Measurements from ENCODE around the gene SOCS7.

Gene SOCS7

DNA sequence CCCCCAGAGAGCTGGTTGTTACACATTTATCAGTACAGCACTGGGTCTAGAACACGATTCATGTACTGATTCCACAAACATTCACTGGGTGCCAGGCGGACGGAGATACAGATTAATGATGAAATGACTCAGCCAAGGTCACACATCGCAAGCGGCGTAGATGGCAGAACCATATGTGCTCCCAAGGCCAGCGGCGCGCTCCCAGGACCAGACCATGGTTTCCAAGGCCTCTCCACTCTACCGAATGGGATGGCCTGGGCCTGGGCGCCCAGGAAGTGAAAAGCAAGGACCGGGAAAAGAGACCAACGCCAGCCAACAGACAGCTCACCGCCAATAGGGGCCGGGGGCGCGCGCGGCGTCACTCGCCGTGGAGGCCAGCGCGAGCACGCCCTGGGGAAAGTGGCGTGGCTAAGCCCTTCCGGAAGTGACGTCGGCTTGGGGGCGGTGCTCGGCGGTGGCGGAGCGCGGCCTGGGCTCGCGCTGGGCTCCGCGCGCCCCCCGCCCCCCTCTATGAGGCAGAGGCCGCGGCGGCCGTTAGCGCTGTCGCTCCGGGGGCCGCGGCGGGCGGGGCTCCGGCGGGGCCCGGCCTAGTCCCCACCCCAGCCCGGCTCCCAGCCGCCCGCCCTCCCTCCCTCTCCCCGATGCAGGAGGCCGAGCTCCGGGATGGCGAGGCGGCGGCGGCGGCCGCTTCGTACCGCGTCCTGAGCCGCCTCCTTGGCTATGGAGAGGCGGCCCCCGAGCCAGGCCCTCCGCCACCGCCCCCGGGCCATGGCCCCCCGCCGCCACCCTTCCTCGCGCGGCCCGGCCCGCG lies at the start of gene SOCS7:
TSS of gene SOCS7 (plus strand) at position 433 of the 811 bp plus-strand sequence. CDS start at position 642, 209 bp downstream.
- peak; percentile 70 for DNase-seq

- no peak for DNase-seq
Measured at GRCh38 chr17:38315497-38315896, 36.1 kb upstream of the SOCS7 start.

DNA sequence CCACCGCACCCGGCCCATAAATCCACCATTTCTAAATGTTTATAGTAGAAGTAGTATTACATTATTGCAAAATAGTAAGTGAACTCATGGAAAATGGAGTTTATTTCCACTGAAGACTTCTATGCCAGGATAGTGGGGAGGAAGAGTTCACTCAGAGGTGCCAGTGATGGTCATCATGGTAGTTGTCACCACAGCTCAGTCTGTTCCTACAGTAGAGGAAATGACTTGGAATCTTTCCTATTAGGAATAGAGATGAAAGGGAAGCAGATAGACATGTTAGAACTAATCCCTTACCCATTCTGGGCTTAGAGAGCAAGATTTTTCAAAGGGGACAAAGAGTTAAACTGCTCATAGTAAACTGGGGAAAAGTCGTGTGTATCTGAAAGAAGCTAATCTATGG lies 34.6 kb upstream of the SOCS7 start:
- DNase-seq: no peak

- no peak for DNase-seq
Measured at GRCh38 chr17:38320482-38320881, 31.2 kb upstream of the SOCS7 start.

DNA sequence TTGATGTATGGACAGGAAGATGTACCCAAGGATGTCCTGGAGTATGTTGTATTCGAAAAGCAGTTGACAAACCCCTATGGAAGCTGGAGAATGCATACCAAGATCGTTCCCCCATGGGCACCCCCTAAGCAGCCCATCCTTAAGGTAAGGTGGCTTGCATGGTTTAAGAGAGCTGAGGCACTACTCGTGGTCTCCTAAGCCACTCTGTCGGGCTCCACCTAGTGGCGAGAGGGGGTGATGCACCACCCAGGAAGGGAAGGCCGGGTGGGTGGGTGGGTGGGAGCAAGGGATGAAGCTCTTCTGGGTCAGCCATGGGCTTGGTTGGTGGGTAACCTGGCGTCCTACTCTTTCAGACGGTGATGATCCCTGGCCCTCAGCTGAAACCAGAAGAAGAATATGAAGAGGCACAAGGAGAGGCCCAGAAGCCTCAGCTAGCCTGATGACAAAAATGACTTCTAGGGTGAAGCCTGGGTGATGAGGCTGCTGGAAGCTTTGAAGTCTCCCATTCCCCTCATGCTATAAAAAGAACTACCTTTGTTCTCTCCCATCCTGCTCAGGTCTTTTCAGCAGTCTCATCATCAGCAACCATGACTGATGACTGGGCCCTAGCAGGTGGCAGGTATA lies 29.4 kb upstream of the SOCS7 start:
- no peak for DNase-seq

DNA sequence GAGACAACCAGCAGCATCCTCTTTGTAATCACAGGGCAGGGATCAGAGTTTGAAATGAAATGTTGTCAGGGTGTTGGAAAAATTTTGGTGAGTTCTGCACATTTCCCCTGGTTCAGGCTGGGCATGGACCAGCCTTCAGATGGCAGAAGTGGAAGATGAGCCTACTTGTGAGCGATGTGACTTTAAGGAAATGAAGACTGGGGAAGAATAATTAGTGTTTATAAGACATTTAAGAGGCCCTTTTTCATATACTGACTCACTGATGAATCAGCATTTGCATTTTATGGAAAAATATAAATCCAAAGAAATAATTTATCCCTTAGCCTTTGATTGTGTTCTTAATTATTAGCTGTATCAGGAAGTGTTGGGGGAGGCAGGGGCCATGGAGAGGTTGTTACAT lies 28.7 kb upstream of the SOCS7 start:
- no peak for DNase-seq

DNA sequence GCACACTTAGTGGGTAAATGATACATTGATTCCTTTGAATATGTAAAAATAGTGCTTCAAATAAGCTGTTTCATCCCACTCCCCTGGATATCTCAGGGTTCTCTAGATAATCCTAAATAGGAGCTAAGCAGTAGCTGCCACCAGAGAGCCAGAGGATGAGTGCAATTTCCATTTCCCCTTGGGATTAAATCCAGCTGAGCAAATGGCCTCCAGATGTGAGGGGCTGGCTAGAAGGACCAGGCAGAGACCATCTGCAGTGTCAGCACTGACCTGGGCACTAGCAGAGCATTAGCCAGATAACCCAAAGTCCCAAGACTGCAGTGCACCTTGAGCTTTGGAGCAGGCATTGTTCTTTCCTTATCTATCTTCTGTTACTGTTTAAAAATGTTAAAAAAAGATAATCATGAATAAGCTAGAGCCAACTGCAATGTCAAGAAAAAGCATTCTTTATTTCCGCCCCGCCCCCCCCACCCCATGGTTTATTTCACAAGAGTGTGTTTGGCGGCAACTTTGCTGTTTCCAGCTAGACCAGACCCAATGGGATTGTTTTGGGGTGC lies 27.4 kb upstream of the SOCS7 start:
- DNase-seq: no peak

DNA sequence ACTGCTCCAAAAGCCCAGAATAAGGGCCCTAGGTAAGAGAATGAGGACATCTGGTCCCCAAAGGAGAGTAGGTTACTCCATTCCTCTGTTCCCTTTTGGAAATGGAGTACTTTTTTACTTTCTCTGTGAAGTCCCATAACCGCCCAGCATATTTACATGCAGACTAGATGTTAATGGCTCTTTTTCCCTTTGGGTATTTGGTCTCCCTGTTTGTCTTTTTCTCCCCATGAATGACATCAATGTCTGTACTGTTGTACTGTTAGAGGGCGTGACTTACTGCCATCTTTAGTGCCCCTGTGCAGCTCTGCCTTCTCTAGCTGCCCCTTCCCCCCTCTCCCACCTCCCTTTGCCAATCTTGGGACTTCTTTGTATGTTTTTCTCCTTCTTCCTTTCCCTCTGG lies 26.9 kb upstream of the SOCS7 start:
- DNase-seq: no peak

- no peak for DNase-seq
Measured at GRCh38 chr17:38325221-38325851, 26.3 kb upstream of the SOCS7 start.

- DNase-seq: no peak
Measured at GRCh38 chr17:38326996-38327792, 24.4 kb upstream of the SOCS7 start.

DNA sequence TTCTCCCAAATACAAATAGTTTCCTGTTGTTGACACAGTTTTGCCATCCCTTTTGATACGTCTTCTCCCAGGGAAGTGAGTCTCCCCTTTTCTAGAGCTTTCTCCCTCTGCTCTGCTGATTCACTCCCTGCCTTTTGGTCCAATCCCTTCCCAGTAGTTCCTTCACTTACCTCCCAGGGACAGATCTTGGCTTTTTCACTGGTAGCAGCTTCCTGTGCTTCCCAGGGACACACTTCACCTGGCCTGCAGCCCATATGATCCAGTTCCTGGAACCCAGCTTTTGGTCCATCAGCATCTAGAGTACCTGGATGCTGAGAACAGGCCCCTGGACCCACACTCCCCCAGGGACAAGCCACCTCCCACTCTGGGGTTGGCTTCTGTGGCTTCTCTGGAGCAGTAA lies 23.7 kb upstream of the SOCS7 start:
- DNase-seq: no peak

- DNase-seq: no peak
Measured at GRCh38 chr17:38328620-38329019, 23.0 kb upstream of the SOCS7 start.

GRCh38 chr17:38329284-38329683 lies 22.4 kb upstream of the SOCS7 start:
- no peak for DNase-seq

- DNase-seq: no peak
Measured at GRCh38 chr17:38329808-38330730, 21.6 kb upstream of the SOCS7 start.

DNA sequence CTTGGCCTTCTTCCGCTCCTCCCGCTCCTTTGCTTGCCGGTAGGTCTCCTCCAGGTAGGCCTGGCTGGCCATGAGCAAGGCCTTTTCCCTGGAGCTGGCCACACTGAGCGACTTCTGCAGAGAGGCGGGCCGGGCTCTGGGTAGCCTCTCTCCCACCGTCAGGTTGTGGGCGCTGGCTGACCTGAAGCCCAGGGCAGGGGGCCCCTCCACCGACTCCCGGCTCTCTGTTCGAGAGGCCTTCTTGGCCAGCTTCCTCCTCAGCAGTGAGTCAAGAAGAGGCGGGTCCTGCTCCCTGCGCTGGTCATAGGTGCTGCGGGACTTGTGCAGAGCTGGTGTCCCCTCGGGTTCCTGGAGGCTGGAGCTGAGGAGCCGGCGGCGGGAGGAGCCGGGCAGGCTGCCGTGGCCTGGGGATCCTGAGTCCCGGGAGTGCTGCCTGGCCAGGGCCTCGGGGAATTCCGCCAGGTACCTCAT lies 20.7 kb upstream of the SOCS7 start:
- DNase-seq: no peak

DNA sequence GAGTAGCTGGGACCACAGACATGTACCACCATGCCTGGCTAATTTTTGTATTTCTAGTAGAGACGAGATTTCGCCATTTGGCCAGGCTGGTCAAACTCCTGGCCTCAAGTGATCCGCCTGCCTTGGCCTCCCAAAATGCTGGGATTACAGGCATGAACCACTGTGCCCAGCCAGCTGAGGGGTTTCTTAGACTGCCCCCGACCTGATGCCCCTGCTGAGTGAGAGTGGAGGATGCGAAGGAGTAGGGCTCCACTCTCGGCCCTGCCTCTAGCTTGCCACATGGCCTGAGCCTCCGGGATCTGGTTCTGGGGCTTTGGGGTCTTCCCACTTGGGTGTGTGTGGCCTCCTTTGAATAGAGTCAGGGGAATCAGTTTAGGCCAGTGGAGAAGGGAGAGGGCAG lies 18.9 kb upstream of the SOCS7 start:
- DNase-seq: no peak

DNA sequence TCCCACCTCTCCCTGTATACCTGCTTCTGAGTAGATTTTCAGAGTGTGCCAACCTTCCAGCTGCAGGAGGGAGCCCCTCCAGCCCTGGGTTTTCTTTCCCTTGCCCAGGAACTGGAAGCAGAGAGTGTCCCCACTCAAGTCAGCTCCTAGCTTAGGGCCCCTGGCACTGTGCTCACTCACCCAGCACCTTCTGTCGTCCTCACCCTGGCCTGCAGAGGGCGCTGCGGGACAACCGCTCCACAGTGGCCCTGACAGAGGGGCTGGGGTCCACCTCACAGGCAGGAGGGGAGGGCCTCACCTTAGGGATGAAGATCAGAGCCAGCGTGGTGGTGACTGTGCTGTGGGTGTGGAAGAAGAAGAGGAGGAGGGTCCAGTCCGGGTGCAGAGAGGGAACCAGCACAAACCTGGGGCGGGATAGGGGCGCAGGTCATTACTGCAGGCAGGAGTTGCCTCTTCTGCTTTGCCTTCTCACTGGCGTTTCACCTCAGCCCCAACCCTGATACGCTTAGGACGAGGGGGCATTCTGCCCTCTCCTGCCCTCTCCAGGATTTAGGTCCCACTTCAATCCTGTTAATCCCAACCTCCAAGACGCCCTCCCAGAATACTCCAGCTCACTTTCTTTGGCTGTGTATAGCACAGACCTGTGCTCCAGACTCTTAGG lies 17.9 kb upstream of the SOCS7 start:
- no peak for DNase-seq

- no peak for DNase-seq
Measured at GRCh38 chr17:38334480-38335364, 16.9 kb upstream of the SOCS7 start.

- no peak for DNase-seq
Measured at GRCh38 chr17:38336838-38337237, 14.8 kb upstream of the SOCS7 start.

DNA sequence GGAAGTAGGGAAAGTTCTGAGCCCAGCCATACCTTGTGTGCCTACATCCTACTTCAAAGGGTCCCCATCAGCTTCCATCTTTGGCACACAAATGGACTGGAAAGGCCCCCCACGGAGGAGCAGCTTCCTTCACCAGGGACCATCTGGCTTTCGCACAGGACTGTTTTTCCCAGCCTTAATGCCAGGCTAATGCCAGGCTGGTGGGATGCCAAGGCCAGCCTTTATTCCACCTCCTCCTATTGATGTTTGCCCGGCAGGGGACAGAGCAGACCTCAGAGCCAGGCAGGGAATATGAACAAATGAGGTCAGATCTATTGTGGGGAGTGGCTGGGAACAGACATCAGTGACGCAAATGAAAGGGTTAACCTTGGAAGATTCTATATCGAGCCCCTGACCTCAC lies 13.6 kb upstream of the SOCS7 start:
- no peak for DNase-seq

All from NCI-H1048 (cell line).